ENCODE data around the gene RUSC2.

RUSC2 gene

DNA sequence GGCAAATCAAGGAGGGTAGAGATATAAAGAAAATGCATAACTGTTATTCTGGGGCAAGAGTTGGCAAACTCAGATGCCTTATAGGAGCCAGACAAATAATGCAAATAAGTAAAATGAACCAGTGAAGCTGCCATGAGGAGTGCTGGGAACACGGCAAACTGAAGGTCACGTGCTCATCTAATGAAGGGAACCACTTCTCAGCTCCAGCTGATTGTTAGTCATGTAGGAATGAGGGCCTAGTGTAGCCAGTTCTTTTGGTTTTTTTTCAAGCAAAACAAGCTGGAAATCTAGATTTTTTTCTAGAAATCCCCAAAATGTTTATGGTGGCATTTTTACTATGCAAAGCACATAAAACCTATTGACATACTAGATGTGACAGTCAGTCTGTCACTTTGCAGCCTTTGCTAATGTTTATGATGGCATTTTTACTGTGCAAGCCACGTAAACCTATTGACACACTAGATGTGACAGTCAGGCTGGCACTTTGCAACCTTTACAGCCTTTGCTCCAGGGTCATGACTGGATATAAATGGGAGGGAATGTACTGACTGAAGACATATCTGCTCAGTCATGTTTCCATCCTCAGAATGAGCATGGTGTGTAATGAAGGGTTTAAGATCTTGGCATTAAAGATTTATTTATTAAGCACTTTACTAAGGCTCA lies 39.4 kb downstream of the RUSC2 start:
- TF ChIP-seq, protein P1, sequence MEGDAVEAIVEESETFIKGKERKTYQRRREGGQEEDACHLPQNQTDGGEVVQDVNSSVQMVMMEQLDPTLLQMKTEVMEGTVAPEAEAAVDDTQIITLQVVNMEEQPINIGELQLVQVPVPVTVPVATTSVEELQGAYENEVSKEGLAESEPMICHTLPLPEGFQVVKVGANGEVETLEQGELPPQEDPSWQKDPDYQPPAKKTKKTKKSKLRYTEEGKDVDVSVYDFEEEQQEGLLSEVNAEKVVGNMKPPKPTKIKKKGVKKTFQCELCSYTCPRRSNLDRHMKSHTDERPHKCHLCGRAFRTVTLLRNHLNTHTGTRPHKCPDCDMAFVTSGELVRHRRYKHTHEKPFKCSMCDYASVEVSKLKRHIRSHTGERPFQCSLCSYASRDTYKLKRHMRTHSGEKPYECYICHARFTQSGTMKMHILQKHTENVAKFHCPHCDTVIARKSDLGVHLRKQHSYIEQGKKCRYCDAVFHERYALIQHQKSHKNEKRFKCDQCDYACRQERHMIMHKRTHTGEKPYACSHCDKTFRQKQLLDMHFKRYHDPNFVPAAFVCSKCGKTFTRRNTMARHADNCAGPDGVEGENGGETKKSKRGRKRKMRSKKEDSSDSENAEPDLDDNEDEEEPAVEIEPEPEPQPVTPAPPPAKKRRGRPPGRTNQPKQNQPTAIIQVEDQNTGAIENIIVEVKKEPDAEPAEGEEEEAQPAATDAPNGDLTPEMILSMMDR (IDR thresholded peaks at IDR 0.05): no peak

DNA sequence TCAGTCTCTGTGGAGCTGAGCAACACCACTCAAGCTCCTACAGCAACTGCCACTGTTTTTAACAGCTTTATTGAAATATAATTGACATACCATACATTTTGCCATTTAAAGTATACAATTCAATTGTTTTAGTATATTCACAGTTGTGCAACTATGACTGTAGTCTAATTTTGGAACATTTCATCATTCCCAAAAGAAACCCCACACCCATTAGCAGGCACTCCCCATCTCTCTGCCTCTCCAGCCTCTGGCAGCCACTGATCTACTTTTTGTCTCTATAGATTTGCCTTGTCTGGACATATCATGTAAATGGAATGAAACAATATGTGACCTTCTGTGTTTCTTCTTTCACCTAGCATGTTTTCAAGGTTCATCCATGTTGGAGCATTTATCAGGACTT lies 43.5 kb downstream of the RUSC2 start:
- TF ChIP-seq, protein P1 (IDR thresholded peaks at IDR 0.05): no peak

DNA sequence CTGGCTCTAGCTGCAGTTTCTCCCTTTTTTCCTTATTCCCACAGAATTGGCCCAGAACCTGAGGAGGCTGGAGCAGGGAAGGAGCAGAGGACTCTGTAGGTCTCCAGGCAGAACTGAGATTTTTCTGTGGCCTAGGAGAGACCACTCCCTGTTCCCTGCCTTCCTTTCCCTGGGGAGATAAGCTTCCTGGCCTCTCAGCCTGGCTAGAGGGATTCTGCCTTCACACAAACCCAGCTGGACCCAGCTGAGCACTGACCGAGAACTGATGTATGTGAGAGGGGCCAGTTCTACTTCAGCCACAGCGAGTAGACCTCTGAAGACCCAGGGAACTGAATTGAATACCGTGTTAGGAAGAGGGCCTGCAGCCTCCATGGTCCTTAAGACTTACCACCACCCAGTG lies 48.0 kb downstream of the RUSC2 start:
- TF ChIP-seq, protein P1 (IDR thresholded peaks at IDR 0.05): no peak

DNA sequence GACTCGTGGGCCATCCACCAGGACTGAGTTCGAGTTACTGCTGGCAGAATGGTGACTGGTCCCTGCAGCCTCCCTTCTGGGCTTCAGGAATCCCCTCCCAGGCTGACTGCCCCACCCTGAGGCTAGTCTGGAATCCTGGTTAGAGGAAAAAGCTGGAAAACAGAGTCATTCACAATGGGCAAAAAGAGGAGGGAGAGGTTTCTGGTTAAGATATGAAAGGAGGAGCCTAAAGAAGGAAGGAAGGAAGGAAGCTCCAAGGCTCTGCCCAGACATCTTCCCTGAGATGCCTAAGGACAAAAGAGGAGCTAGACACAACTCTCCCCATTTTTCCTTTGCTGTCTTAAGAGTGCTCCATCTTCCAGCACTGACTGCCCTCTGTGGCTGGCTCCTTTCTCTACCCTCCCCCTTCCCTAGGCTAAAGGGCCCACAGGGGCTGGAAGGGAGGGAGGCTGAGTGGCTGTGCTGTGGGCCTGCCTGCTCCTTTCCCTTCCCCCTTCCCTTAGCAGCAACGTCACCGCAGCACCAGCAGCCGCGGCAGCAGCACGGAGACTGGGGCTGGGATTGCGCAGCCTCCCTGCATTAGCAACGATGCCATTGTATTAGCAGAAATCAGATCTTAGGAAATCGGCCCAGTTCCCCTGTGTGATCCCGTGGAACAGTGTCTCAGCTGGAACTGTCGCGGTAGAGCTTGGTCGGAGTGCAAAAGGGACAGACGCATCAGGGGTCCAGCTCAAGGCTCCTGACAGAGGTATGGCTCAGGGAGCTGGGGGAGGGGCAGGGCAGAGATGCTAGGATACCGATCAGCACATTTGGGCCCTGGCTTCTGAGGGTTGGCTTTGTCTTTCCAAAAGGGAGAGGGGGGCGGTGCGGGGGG lies 48.7 kb downstream of the RUSC2 start:
- TF ChIP-seq, protein P1 (IDR thresholded peaks at IDR 0.05): no peak

All from LNCAP (cell line).